HCT116 (cell line): ENCODE results near the gene TACC2. TPM values are rescaled to one million over a fixed set of nuclear protein-coding genes. Genes with fewer than 3 reads are reported as not detected.

ENCODE experiments used
- ATAC-seq: fragments of 200-7000 bp; cut with Tn5 transposase; 2 replicates; pipeline ENCODE4 v1.9.1; 2020; ENCODE audit warnings: mild to moderate bottlenecking, moderate library complexity
- BruUV-seq: library from RNA; stranded (reverse); fragments of 400-500 nt; replicated peaks from 2 replicates; lab custom pipeline; 2021; lab: Mats Ljungman, UMichigan
- CTCF ChIA-PET: fragments of 300-600 bp; sonication (Branson Sonifier 250); formaldehyde crosslinking; loops from one replicate; lab custom pipeline; 2021; ENCODE audit warnings: antibody characterized with exemption; lab: Charles Lee
- POLR2A ChIA-PET: fragments of 300-600, 350-600 bp; sonication (Branson Sonifier 250); formaldehyde crosslinking; loops from one replicate; lab custom pipeline; 2021; ENCODE audit warnings: antibody characterized with exemption; lab: Charles Lee
- RAD21 ChIA-PET, 2 experiments: fragments of 300-600 bp; sonication (Branson Sonifier 250); formaldehyde crosslinking; loops; one replicate each; lab custom pipeline; 2023; ENCODE audit warnings: low total read pairs in 2 of 2; ENCODE audit not compliant: uncharacterized antibody in 2 of 2, unreplicated experiment in 2 of 2, low non-redundant PET in 1 of 2; lab: Charles Lee
- DNase-seq: peaks from one replicate; pipeline ENCODE4 v3.0.0-alpha.2; 2010; ENCODE audit warnings: low read depth, low spot score
- H2AFZ ChIP-seq: fragments of 200-600 bp; shearing (Covaris generic), sonication (generic); 2 replicates; pipeline ENCODE4 v1.6.1; 2017; ENCODE audit warnings: low read depth, mixed run types, mixed read lengths, antibody characterized with exemption, low read length; ENCODE audit not compliant: poor library complexity, severe bottlenecking
- H3K27ac ChIP-seq: 2 replicates; pipeline ENCODE4 v1.5.1; 2012; ENCODE audit warnings: low read depth, low read length
- H3K27me3 ChIP-seq: fragments of 200-600 bp; sonication (generic); 2 replicates; pipeline ENCODE4 v1.6.1; 2016; ENCODE audit warnings: mixed run types, low read length, mixed read lengths; ENCODE audit not compliant: insufficient read depth
- H3K36me3 ChIP-seq, 2 experiments: fragments of 200-500 bp in 1 of 2; fragments of 200-600 bp in 1 of 2; sonication (Bioruptor generic) in 1 of 2; sonication (generic) in 1 of 2; 2 replicates each; pipeline versions ENCODE4 v1.5.1 to v1.6.1; 2014 to 2016; ENCODE audit warnings: low read length in 2 of 2, inconsistent platforms in 1 of 2, mixed read lengths in 1 of 2, mixed run types in 1 of 2; ENCODE audit not compliant: insufficient read depth in 2 of 2, control insufficient read depth in 1 of 2
- H3K4me1 ChIP-seq, 2 experiments: fragments of 200-600 bp in 1 of 2; sonication (generic) in 1 of 2; 2 replicates each; pipeline versions ENCODE4 v1.5.1 to v1.6.1; 2012 to 2017; ENCODE audit warnings: low read length in 2 of 2, inconsistent platforms in 1 of 2, mild to moderate bottlenecking in 1 of 2, mixed read lengths in 1 of 2, mixed run types in 1 of 2, moderate library complexity in 1 of 2; ENCODE audit not compliant: insufficient read depth in 2 of 2, control insufficient read depth in 1 of 2
- H3K4me2 ChIP-seq: fragments of 200-600 bp; sonication (generic); 2 replicates; pipeline ENCODE4 v1.6.1; 2017; ENCODE audit warnings: mixed run types, low read length, mixed read lengths
- H3K4me3 ChIP-seq, 2 experiments: fragments of 200-600 bp in 1 of 2; sonication (generic) in 1 of 2; replicated peaks in 1 of 2; 2 replicates each; pipeline ENCODE4 v1.5.1; 2011 to 2016; ENCODE audit warnings: low read length in 2 of 2, control low read depth in 1 of 2, low read depth in 1 of 2, mild to moderate bottlenecking in 1 of 2, mixed read lengths in 1 of 2, mixed run types in 1 of 2
- H3K79me2 ChIP-seq: fragments of 200-600 bp; sonication (generic); 2 replicates; pipeline ENCODE4 v1.6.1; 2017; ENCODE audit warnings: mild to moderate bottlenecking, mixed run types, low read length, moderate library complexity, mixed read lengths; ENCODE audit not compliant: insufficient read depth
- H3K9ac ChIP-seq: fragments of 200-600 bp; sonication (generic); 2 replicates; pipeline ENCODE4 v1.6.1; 2016; ENCODE audit warnings: low read length, mixed read lengths
- H3K9me2 ChIP-seq: fragments of 200-600 bp; sonication (generic), shearing (Covaris generic); 2 replicates; pipeline ENCODE4 v1.6.1; 2017; ENCODE audit warnings: mixed run types, mild to moderate bottlenecking, moderate library complexity; ENCODE audit not compliant: insufficient read depth
- H3K9me3 ChIP-seq, 2 experiments: fragments of 200-500 bp in 1 of 2; fragments of 200-600 bp in 1 of 2; sonication (Bioruptor generic) in 1 of 2; sonication (generic) in 1 of 2; 2 replicates each; pipeline ENCODE4 v1.6.1; 2014 to 2017; ENCODE audit warnings: low read length in 2 of 2, mixed read lengths in 2 of 2, inconsistent platforms in 1 of 2, low read depth in 1 of 2, mild to moderate bottlenecking in 1 of 2, mixed run types in 1 of 2, moderate library complexity in 1 of 2; ENCODE audit not compliant: control insufficient read depth in 1 of 2, insufficient read depth in 1 of 2
- H4K20me1 ChIP-seq: fragments of 200-600 bp; sonication (generic), shearing (Covaris generic); 2 replicates; pipeline ENCODE4 v1.6.1; 2017; ENCODE audit warnings: mixed run types, mild to moderate bottlenecking, moderate library complexity; ENCODE audit not compliant: insufficient read depth
- CBX3 ChIP-seq: IDR thresholded peaks from 2 replicates; pipeline ENCODE4 v1.6.1; 2012; ENCODE audit warnings: low read depth
- CEBPB ChIP-seq: IDR thresholded peaks from 2 replicates; pipeline ENCODE4 v1.6.1; 2012; ENCODE audit warnings: low read depth
- EGR1 ChIP-seq: IDR thresholded peaks from 2 replicates; pipeline ENCODE4 v1.6.1; 2012; ENCODE audit warnings: low read depth
- EZH2 ChIP-seq: fragments of 200-600 bp; sonication (generic); IDR thresholded peaks from 2 replicates; pipeline ENCODE4 v1.6.1; 2017; ENCODE audit warnings: antibody characterized with exemption, mixed run types
- EZH2phosphoT487 ChIP-seq: fragments of 200-600 bp; IDR thresholded peaks from 2 replicates; pipeline ENCODE4 v1.6.1; 2018; ENCODE audit warnings: antibody characterized with exemption, borderline replicate concordance
- FOSL1 ChIP-seq: IDR thresholded peaks from 2 replicates; pipeline ENCODE4 v1.6.1; 2012; ENCODE audit warnings: low read depth
- JUND ChIP-seq: IDR thresholded peaks from 2 replicates; pipeline ENCODE4 v1.6.1; 2012
- MAX ChIP-seq: IDR thresholded peaks from 2 replicates; pipeline ENCODE4 v1.6.1; 2012
- POLR2A ChIP-seq: IDR thresholded peaks from 2 replicates; pipeline ENCODE4 v1.7.0; 2011; ENCODE audit warnings: borderline replicate concordance; ENCODE audit not compliant: insufficient read depth, insufficient read length; ENCODE audit errors: extremely low read depth
- POLR2AphosphoS5 ChIP-seq: IDR thresholded peaks from 2 replicates; pipeline ENCODE4 v1.6.1; 2011; ENCODE audit warnings: mild to moderate bottlenecking, low read depth, low read length, moderate library complexity
- RAD21 ChIP-seq: IDR thresholded peaks from 2 replicates; pipeline ENCODE4 v1.6.1; 2012; ENCODE audit warnings: low read depth, mild to moderate bottlenecking
- SP1 ChIP-seq: IDR thresholded peaks from 2 replicates; pipeline ENCODE4 v1.6.1; 2012; ENCODE audit warnings: low read depth
- SRF ChIP-seq: IDR thresholded peaks from 2 replicates; pipeline ENCODE4 v1.6.1; 2012; ENCODE audit warnings: low read depth
- TCF7L2 ChIP-seq: IDR thresholded peaks from 2 replicates; pipeline ENCODE4 v1.7.0; 2011; ENCODE audit warnings: borderline replicate concordance, inconsistent platforms; ENCODE audit not compliant: insufficient read depth, insufficient read length; ENCODE audit errors: extremely low read depth
- YY1 ChIP-seq: IDR thresholded peaks from 2 replicates; pipeline ENCODE4 v1.6.1; 2011; ENCODE audit warnings: low read length, low read depth, moderate library complexity, mild to moderate bottlenecking; ENCODE audit not compliant: insufficient replicate concordance; ENCODE audit errors: extremely low read depth
- ZFX ChIP-seq: fragments of 450-650 bp; IDR thresholded peaks from 2 replicates; pipeline ENCODE4 v1.6.1; 2017
- ZNF274 ChIP-seq: fragments of 200-500 bp; sonication (Bioruptor generic); IDR thresholded peaks from 2 replicates; pipeline ENCODE4 v1.6.1; 2014; ENCODE audit warnings: mild to moderate bottlenecking, low read depth, low read length, inconsistent platforms
- intact Hi-C: fragments of 100-400 bp; cut with micrococcal nuclease; formaldehyde crosslinking; loops from 2 replicates; pipeline ENCODE4 v1.10.0; 2022
- total RNA-seq: library from RNA; stranded (reverse); gene quantifications from one replicate; pipeline ENCODE4 v1.2.1, GENCODE V29; 2021; ENCODE audit not compliant: unreplicated experiment
- TF ChIP-seq, protein P1 (sequence below), 3 experiments: fragments of 200-600 bp in 1 of 3; sonication (generic) in 1 of 3; IDR thresholded peaks in 2 of 3; conservative IDR thresholded peaks in 1 of 3; 2 replicates each; pipeline ENCODE4 v1.5.1; 2012 to 2017; ENCODE audit warnings: low read depth in 2 of 3, low read length in 2 of 3, antibody characterized with exemption in 1 of 3, borderline replicate concordance in 1 of 3, control low read depth in 1 of 3, mild to moderate bottlenecking in 1 of 3, mixed read lengths in 1 of 3, mixed run types in 1 of 3, moderate library complexity in 1 of 3; ENCODE audit not compliant: insufficient read depth in 1 of 3
- TF ChIP-seq, protein P2 (sequence below): IDR thresholded peaks from 2 replicates; pipeline ENCODE4 v1.6.1; 2012

Gene TACC2
- total RNA-seq, 1 experiment from 2014 or later = 38.6 TPM

GRCh38 chr10:122091722-122092121, 102.8 kb downstream of the TACC2 start:
- intact Hi-C loops = no loop called here
- POLR2A ChIA-PET = no interaction called here
- Histone ChIP-seq H3K79me2 (no peaks in the 10 kb centered on the region), H3K4me1 (no peaks in the 10 kb centered on the region; a peak in 1 of 4 replicates), H3K27ac (no peak overlapping the region), H3K36me3 (no peaks in the 10 kb centered on the region), H4K20me1 (no peaks in the 10 kb centered on the region), H3K4me3 (no peak overlapping the region), H2AFZ (no peak overlapping the region), H3K27me3 (peaks cover 31% of the 10 kb centered on the region), H3K9me2 (no peaks in the 10 kb centered on the region), H3K9ac (no peak overlapping the region), H3K4me2 (no peak overlapping the region), H3K9me3 (no peaks in the 10 kb centered on the region)
- CTCF ChIA-PET = no interaction called here
- no peak for TF ChIP-seq CEBPB
- TF ChIP-seq TCF7L2 = no peak
- no peak for ATAC-seq
- RAD21 ChIA-PET = no interaction called here
- no TSS peak for BruUV-seq
- no peak for DNase-seq

GRCh38 chr10:122093076-122093475, 104.1 kb downstream of the TACC2 start:
- ChIA-PET POLR2A (no interaction called here), CTCF (no interaction called here), RAD21 (no interaction called here)
- Histone ChIP-seq H3K9me2 (no peaks in the 10 kb centered on the region), H3K9me3 (no peaks in the 10 kb centered on the region), H3K27ac (no peak overlapping the region), H3K79me2 (no peaks in the 10 kb centered on the region), H3K36me3 (no peaks in the 10 kb centered on the region), H4K20me1 (no peaks in the 10 kb centered on the region), H3K4me1 (no peaks in the 10 kb centered on the region; a peak in 1 of 4 replicates), H3K9ac (no peak overlapping the region), H3K27me3 (peaks cover 34% of the 10 kb centered on the region), H2AFZ (no peak overlapping the region), H3K4me2 (no peak overlapping the region), H3K4me3 (no peak overlapping the region)
- no peak for TF ChIP-seq ZNF274
- no peak for TF ChIP-seq RAD21
- no peak for TF ChIP-seq EZH2phosphoT487
- TF ChIP-seq SP1 = no peak
- no peak for TF ChIP-seq POLR2A
- TF ChIP-seq, protein P1, sequence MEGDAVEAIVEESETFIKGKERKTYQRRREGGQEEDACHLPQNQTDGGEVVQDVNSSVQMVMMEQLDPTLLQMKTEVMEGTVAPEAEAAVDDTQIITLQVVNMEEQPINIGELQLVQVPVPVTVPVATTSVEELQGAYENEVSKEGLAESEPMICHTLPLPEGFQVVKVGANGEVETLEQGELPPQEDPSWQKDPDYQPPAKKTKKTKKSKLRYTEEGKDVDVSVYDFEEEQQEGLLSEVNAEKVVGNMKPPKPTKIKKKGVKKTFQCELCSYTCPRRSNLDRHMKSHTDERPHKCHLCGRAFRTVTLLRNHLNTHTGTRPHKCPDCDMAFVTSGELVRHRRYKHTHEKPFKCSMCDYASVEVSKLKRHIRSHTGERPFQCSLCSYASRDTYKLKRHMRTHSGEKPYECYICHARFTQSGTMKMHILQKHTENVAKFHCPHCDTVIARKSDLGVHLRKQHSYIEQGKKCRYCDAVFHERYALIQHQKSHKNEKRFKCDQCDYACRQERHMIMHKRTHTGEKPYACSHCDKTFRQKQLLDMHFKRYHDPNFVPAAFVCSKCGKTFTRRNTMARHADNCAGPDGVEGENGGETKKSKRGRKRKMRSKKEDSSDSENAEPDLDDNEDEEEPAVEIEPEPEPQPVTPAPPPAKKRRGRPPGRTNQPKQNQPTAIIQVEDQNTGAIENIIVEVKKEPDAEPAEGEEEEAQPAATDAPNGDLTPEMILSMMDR (IDR thresholded peaks at IDR 0.05 in 2 of 3, conservative IDR thresholded peaks at IDR 0.05 in 1 of 3; ENCODE audit: borderline replicate concordance in 1 of 3, insufficient read depth in 1 of 3, low read depth in 2 of 3, low read length in 2 of 3) = no peak
- no peak for TF ChIP-seq YY1
- no peak for TF ChIP-seq CBX3
- TF ChIP-seq JUND = no peak
- TF ChIP-seq ZFX = no peak
- TF ChIP-seq SRF = no peak
- TF ChIP-seq EZH2 = no peak
- TF ChIP-seq MAX = no peak
- TF ChIP-seq TCF7L2 = no peak
- no peak for TF ChIP-seq FOSL1
- TF ChIP-seq, protein P2, sequence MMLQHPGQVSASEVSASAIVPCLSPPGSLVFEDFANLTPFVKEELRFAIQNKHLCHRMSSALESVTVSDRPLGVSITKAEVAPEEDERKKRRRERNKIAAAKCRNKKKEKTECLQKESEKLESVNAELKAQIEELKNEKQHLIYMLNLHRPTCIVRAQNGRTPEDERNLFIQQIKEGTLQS = no peak
- no peak for TF ChIP-seq POLR2AphosphoS5
- no peak for TF ChIP-seq EGR1
- ATAC-seq (no peak), DNase-seq (no peak)
- intact Hi-C loops = no loop called here
- BruUV-seq = no TSS peak
